Raji (cell line): ENCODE measurements around the gene PFKM.

ENCODE experiments used
- POLR2A ChIP-seq: IDR thresholded peaks from 2 replicates; pipeline ENCODE4 v1.6.1; 2011; ENCODE audit warnings: low read depth, low read length, control low read depth; ENCODE audit not compliant: insufficient read depth

The PFKM gene

GRCh38 chr12:48165089-48165981 lies 46.2 kb downstream of the PFKM start:
- no peak for TF ChIP-seq POLR2A

- TF ChIP-seq POLR2A: no peak
Observed at GRCh38 chr12:48169011-48169410, 49.8 kb downstream of the PFKM start.

GRCh38 chr12:48175613-48176416 lies 56.7 kb downstream of the PFKM start:
- TF ChIP-seq POLR2A: no peak

GRCh38 chr12:48176417-48176751 lies 57.2 kb downstream of the PFKM start:
- no peak for TF ChIP-seq POLR2A

- no peak for TF ChIP-seq POLR2A
Observed at GRCh38 chr12:48177982-48178381, 58.8 kb downstream of the PFKM start.

DNA sequence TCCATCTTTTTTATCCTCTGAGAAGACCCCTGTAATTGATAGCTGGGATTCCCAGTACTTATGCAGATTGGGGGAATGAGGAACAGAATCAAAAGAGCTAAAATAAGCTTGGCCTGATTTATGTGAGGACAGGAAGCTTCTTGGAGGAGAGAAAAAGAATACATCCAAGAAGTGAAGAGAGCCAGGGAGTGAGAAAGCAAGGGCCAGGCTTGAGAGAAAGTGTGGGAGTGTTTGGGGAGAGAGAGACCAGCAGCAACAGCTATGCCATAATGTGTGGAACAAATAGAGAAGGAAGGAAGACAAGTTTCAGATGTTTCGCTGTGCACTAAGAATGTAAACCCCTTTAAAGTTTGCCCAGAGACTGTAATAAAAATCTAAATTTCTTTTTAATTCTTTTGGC lies 60.3 kb downstream of the PFKM start:
- TF ChIP-seq POLR2A: no peak

GRCh38 chr12:48180424-48180823 lies 61.3 kb downstream of the PFKM start:
- TF ChIP-seq POLR2A: no peak

DNA sequence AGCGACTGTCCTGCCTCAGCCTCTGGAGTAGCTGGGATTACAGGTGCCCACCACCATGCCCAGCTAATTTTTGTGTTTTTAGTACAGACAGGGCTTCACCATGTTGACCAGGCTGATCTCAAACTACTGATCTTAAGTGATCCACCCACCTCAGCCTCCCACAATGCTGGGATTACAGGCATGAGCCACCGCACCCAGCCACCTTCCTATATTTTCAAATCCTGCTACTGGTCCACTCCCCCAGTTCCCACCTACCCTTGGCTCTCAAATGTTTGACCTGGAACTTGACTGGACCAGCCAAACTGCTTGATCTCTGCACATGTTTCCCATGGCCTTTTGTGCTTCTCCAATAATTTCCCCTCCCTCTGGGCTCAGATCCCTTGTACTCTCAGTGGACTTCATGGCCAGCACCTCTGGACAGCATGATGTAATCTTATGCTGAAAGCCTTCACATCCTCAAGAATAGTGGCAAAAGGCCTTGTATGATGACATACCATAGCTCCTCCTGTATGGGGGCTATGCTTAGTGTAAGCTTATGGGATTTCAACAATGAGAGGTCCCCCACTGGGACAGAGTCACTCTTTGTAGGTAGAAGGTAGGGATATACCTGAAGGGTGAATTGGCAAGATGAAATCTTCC lies 61.8 kb downstream of the PFKM start:
- TF ChIP-seq POLR2A: no peak

DNA sequence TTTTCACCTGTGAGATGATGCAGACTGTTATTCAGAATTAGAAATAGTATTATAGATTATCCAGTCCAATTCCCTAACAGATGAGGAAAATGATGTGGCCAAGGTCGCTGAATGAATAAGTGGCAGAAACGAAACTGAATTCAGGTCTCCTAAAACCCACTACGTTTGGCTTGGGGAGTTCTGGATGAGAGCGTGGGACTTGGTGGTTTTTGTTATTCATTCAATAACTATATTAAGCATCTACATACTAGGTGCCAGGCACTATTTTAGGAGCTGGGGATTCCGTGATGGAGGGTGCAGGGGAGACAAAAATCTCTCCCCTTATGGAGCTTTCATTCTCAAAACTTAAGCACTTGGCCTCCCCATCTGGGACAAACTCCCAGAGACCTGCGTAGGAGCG lies 63.5 kb downstream of the PFKM start:
- no peak for TF ChIP-seq POLR2A

GRCh38 chr12:48183091-48183875 lies 64.1 kb downstream of the PFKM start, which contains the start of gene CCDC184:
Gene CCDC184, plus strand, starts transcription at chr12:48183644. Its CDS starts 479 bp downstream, at chr12:48184123.
- peak; percentile 38; the same call in 1 of the 2 replicates for TF ChIP-seq POLR2A

DNA sequence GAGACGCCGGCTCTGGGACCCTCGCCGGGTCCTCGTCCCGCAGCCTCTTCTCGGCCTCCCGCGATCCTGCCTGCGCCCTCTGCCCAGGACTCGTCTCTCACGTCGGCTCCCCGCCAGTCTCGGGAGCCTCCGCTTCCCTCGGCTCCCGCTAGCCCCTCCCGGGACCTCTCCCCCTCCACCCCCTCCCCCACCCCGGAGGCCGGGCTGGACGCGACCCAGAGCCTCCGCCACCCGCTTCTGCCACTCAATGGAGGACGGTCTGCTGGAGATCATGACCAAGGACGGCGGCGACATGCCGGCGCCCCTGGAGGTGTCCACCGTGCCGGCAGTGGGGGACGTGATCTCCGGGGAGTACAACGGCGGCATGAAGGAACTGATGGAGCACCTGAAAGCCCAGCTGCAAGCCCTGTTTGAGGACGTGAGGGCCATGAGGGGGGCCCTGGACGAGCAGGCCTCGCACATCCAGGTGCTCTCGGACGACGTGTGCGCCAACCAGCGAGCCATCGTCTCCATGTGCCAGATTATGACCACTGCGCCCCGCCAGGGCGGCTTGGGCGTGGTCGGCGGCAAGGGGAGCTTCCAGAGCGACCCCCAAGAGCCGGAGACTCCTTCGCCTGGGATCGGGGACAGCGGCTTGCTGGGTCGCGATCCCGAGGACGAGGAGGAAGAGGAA lies 64.8 kb downstream of the PFKM start:
- TF ChIP-seq POLR2A: no peak

GRCh38 chr12:48184549-48184922 lies 65.4 kb downstream of the PFKM start:
- no peak for TF ChIP-seq POLR2A

DNA sequence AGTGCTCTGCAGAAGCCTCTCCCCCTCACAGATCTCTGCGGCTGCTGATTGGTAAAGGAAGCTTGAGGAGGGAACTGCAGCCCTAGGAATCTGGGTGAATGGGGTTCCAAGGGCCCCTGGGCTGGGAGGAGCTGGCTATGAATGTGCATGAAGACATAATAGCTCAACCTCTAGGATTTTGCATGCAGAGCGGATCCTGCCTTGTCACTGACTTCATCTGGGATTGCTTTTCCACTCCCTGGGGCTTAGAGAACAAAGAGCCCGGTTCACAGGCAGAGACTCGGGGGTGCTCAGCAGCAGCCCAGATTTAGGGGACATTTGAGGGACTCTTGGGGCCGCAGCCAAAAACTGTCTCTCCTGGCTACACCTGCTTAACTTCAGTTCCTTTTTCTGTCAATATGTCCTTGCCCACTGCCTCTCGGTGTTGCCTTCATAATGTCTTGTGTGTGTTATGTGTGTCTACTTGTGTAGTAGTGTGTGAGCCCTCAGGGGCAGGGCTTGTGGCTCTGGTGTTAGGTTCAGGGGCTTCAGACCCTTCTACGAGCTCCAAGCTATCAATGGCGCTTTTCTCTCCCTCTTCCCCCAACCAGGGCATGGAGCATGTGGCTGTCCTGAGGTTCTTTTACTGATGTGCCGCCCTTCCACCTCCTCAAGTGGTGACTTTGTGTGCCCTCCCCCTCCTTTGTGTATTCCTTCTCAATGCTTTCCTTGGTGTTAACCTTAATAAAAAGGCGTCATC lies 66.2 kb downstream of the PFKM start:
- no peak for TF ChIP-seq POLR2A
